ENCODE measurements around the gene PRCP. TPM values are rescaled to one million over a fixed set of nuclear protein-coding genes. Genes with fewer than 3 reads are reported as not detected.

Gene PRCP
- total RNA-seq, 1 experiment from 2014 or later: 51.5 TPM

GRCh38 chr11:82907371-82907770, 7.1 kb upstream of the PRCP start:
- H3K9ac ChIP-seq (ENCODE audit: low read length): no peak overlapping the region
- H4K20me1 ChIP-seq (ENCODE audit: low read length): 0 out of 2 replicates have a peak, but pooled peaks cover 3% of the 10 kb centered on the region
- H3K9me2 ChIP-seq (replicated peaks; ENCODE audit: low read length): no peaks in the 10 kb centered on the region
- no peaks in the 10 kb centered on the region for H3F3A ChIP-seq (ENCODE audit: low read length, unreplicated experiment)
- no peaks in the 10 kb centered on the region for H3K27me3 ChIP-seq (ENCODE audit: low read length)
- TF ChIP-seq EZH2phosphoT487 (IDR thresholded peaks at IDR 0.05; ENCODE audit: borderline replicate concordance, low read length) (no peak), CTCF (conservative IDR thresholded peaks at IDR 0.05; ENCODE audit: low read depth, low read length) (no peak), EZH2 (IDR thresholded peaks at IDR 0.05; ENCODE audit: low read length, unreplicated experiment) (no peak)
- H3K79me2 ChIP-seq (ENCODE audit: low read length): peaks cover 89% of the 10 kb centered on the region
- H3K4me2 ChIP-seq (ENCODE audit: low read length): no peak overlapping the region
- BruUV-seq (replicated peaks): no TSS peak
- H3K36me3 ChIP-seq (ENCODE audit: low read depth, low read length): peaks cover 14% of the 10 kb centered on the region
- no peak overlapping the region for H3K27ac ChIP-seq (ENCODE audit: low read length)
- H3K4me3 ChIP-seq (ENCODE audit: low read length): no peak overlapping the region
- ATAC-seq (no peak), DNase-seq (no peak)
- intact Hi-C loops (cut with micrococcal nuclease): loop anchor here (2.0 to 5.0 kb wide), 2 partner anchors 179 to 275 kb away; no protein-coding TSS in a partner anchor
- ChIA-PET CTCF (no interaction called here), POLR2A (ENCODE audit: unreplicated experiment) (no interaction called here)
- no peak overlapping the region for H2AFZ ChIP-seq (ENCODE audit: low read length)
- H3K4me1 ChIP-seq (ENCODE audit: insufficient read depth, low read length): peaks cover 17% of the 10 kb centered on the region
- peaks cover 7% of the 10 kb centered on the region; the same call in 1 of the 2 replicates for H3K9me3 ChIP-seq (ENCODE audit: low read length)

- POLR2A ChIA-PET (ENCODE audit: unreplicated experiment): no interaction called here
- Histone ChIP-seq H3K9ac (ENCODE audit: low read length) (no peak overlapping the region), H4K20me1 (ENCODE audit: low read length) (0 out of 2 replicates have a peak, but pooled peaks cover 3% of the 10 kb centered on the region), H3K79me2 (ENCODE audit: low read length) (peaks cover 90% of the 10 kb centered on the region), H3K36me3 (ENCODE audit: low read depth, low read length) (peaks cover 10% of the 10 kb centered on the region), H3K4me1 (ENCODE audit: insufficient read depth, low read length) (peaks cover 18% of the 10 kb centered on the region), H3F3A (ENCODE audit: low read length, unreplicated experiment) (no peaks in the 10 kb centered on the region), H3K4me2 (ENCODE audit: low read length) (no peak overlapping the region), H3K9me2 (replicated peaks; ENCODE audit: low read length) (no peaks in the 10 kb centered on the region), H3K27me3 (ENCODE audit: low read length) (no peaks in the 10 kb centered on the region), H3K9me3 (ENCODE audit: low read length) (peaks cover 7% of the 10 kb centered on the region; the same call in 1 of the 2 replicates), H3K4me3 (ENCODE audit: low read length) (no peak overlapping the region), H2AFZ (ENCODE audit: low read length) (no peak overlapping the region), H3K27ac (ENCODE audit: low read length) (no peak overlapping the region)
- TF ChIP-seq CTCF (conservative IDR thresholded peaks at IDR 0.05; ENCODE audit: low read depth, low read length) (no peak), EZH2 (IDR thresholded peaks at IDR 0.05; ENCODE audit: low read length, unreplicated experiment) (no peak), EZH2phosphoT487 (IDR thresholded peaks at IDR 0.05; ENCODE audit: borderline replicate concordance, low read length) (no peak)
- DNase-seq (no peak), ATAC-seq (no peak)
- BruUV-seq (replicated peaks): no TSS peak
- intact Hi-C loops (cut with micrococcal nuclease): loop anchor here (1.0 to 5.0 kb wide), 5 partner anchors 20 to 343 kb away; partner anchors contain the start of gene RAB30
- CTCF ChIA-PET: no interaction called here
Observed at GRCh38 chr11:82906931-82907330, 6.7 kb upstream of the PRCP start.

GRCh38 chr11:82906236-82906635, 6.0 kb upstream of the PRCP start:
- ChIA-PET CTCF (interaction anchor here (0.5 kb wide), 1 partner anchor 1634 kb away, joined by 5 read pairs; no protein-coding TSS in a partner anchor), POLR2A (ENCODE audit: unreplicated experiment) (no interaction called here)
- Histone ChIP-seq H3K9me3 (ENCODE audit: low read length) (peaks cover 1% of the 10 kb centered on the region; the same call in 1 of the 2 replicates), H3K79me2 (ENCODE audit: low read length) (peaks cover 87% of the 10 kb centered on the region), H3K4me1 (ENCODE audit: insufficient read depth, low read length) (peaks cover 18% of the 10 kb centered on the region), H3K9me2 (replicated peaks; ENCODE audit: low read length) (no peaks in the 10 kb centered on the region), H3K4me3 (ENCODE audit: low read length) (no peak overlapping the region), H3K36me3 (ENCODE audit: low read depth, low read length) (peaks cover 4% of the 10 kb centered on the region), H3K27me3 (ENCODE audit: low read length) (no peaks in the 10 kb centered on the region), H3K4me2 (ENCODE audit: low read length) (no peak overlapping the region), H3K9ac (ENCODE audit: low read length) (no peak overlapping the region), H2AFZ (ENCODE audit: low read length) (no peak overlapping the region), H3F3A (ENCODE audit: low read length, unreplicated experiment) (no peaks in the 10 kb centered on the region), H4K20me1 (ENCODE audit: low read length) (0 out of 2 replicates have a peak, but pooled peaks cover 3% of the 10 kb centered on the region), H3K27ac (ENCODE audit: low read length) (no peak overlapping the region)
- peak; percentile 64 for DNase-seq
- intact Hi-C loops (cut with micrococcal nuclease): loop anchor here (1.0 to 5.0 kb wide), 5 partner anchors 21 to 344 kb away; partner anchors contain the start of gene RAB30
- BruUV-seq (replicated peaks): no TSS peak
- TF ChIP-seq EZH2phosphoT487 (IDR thresholded peaks at IDR 0.05; ENCODE audit: borderline replicate concordance, low read length) (no peak), CTCF (conservative IDR thresholded peaks at IDR 0.05; ENCODE audit: low read depth, low read length) (peak; percentile 89)
- ATAC-seq: no peak

Data from PC-3 (cell line).